OCI-LY7 (cell line): ENCODE measurements around the gene SARM1.

Source experiments
- CTCF ChIP-seq: fragments of 200-600 bp; sonication (generic); conservative IDR thresholded peaks from 2 replicates; pipeline ENCODE4 v1.5.1; 2014; ENCODE audit warnings: mild to moderate bottlenecking, antibody characterized with exemption, low read length, moderate library complexity, mixed read lengths
- EZH2phosphoT487 ChIP-seq: fragments of 200-600 bp; sonication (generic); IDR thresholded peaks from 2 replicates; pipeline ENCODE4 v1.6.1; 2018; ENCODE audit warnings: low read depth, borderline replicate concordance, mild to moderate bottlenecking, mixed run types, antibody characterized with exemption, low read length, moderate library complexity, mixed read lengths

GRCh38 chr17:28426081-28426519, 54.6 kb downstream of the SARM1 start:
- TF ChIP-seq CTCF: peak; percentile 49
- TF ChIP-seq EZH2phosphoT487: no peak
